ENCODE measurements around the gene WHAMM. TPM values are rescaled to one million over a fixed set of nuclear protein-coding genes. Genes with fewer than 3 reads are reported as not detected.

WHAMM gene
- total and polyA plus RNA-seq, 3 experiments from 2014 or later = 6.6 to 9.7 (median 9.3) TPM

DNA sequence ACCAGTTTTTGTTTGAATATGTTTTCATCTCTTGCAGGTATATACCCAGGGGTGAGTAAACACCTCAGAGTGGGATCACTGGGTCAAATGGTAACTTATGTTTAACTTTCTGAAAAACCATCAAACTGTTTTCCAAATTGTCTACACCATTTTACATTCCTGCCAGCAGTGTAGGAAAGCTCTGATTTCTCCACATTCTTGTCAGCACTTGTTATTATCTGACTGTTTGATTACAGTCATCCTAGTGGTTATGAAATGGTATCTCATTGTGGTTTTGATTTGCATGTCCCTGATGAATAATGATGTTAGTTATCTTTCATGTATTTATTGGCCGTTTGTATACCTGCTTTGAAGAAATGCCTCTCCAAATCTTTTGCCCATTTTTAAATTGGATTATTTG lies 17.4 kb upstream of the WHAMM start:
- Mint-ChIP-seq H3K27me3 (peaks cover 8 to 20% of the 10 kb centered on the region in 2 donors), H3K27ac (no peak overlapping the region), H3K9me3 (peaks cover 4 to 13% (median 9%) of the 10 kb centered on the region in 5 donors), H3K4me1 (no peaks in the 10 kb centered on the region), H3K4me3 (no peak overlapping the region), H3K36me3 (peaks cover 0 to 13% (median 1%) of the 10 kb centered on the region in 3 donors)
- Histone ChIP-seq H3K4me3 (ENCODE audit: low read length) (no peak overlapping the region), H3K4me1 (ENCODE audit: insufficient read depth, low read length) (no peaks in the 10 kb centered on the region), H3K9me3 (ENCODE audit: low read length) (no peaks in the 10 kb centered on the region), H3K27me3 (ENCODE audit: insufficient read depth, low read length, poor library complexity, severe bottlenecking) (no peaks in the 10 kb centered on the region), H3K27ac (ENCODE audit: low read depth, low read length) (no peak overlapping the region), H3K36me3 (ENCODE audit: insufficient read depth, low read length) (no peaks in the 10 kb centered on the region)
- DNase-seq = no peak
- ChIA-PET POLR2A (interaction anchor here (0.7 kb wide), 1 partner anchor 20 kb away, joined by 3 read pairs; no protein-coding TSS in a partner anchor), CTCF (no interaction called here)

- no peak overlapping the region for H3K27ac ChIP-seq (ENCODE audit: low read depth, low read length)
- no peaks in the 10 kb centered on the region for H3K27me3 ChIP-seq (ENCODE audit: insufficient read depth, low read length, poor library complexity, severe bottlenecking)
- no peaks in the 10 kb centered on the region for H3K4me1 ChIP-seq (ENCODE audit: insufficient read depth, low read length)
- Mint-ChIP-seq H3K27ac (no peak overlapping the region), H3K27me3 (peaks cover 8 to 33% of the 10 kb centered on the region in 2 donors), H3K4me3 (no peak overlapping the region), H3K36me3 (peaks cover 0 to 13% (median 1%) of the 10 kb centered on the region in 3 donors), H3K4me1 (no peaks in the 10 kb centered on the region), H3K9me3 (peaks cover 4 to 13% (median 9%) of the 10 kb centered on the region in 5 donors)
- no peak overlapping the region for H3K4me3 ChIP-seq (ENCODE audit: low read length)
- no peak for DNase-seq
- CTCF ChIA-PET = no interaction called here
- H3K36me3 ChIP-seq (ENCODE audit: insufficient read depth, low read length) = no peaks in the 10 kb centered on the region
- H3K9me3 ChIP-seq (ENCODE audit: low read length) = no peaks in the 10 kb centered on the region
- POLR2A ChIA-PET = no interaction called here
Measured at GRCh38 chr15:82793737-82794136, 15.7 kb upstream of the WHAMM start.

DNA sequence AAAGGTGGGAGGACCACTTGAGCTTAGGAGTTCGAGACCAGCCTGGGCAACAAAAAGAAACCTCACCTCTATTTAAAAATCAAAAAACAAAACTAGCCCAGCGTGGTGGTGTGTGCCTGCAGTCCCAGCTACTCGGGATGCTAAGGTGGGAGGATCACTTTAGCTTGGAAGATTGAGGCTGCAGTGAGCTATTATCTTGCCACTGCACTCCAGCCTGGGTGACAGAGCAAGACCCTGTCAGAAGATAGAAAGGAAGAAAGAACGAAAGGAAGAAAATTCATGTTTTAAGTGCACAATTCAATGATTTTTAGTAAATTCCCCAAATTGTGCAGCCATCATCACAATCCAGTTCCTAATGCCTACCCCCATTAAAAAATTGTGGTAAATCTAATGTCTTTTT lies 11.3 kb upstream of the WHAMM start:
- H3K9me3 ChIP-seq (ENCODE audit: low read length) = no peaks in the 10 kb centered on the region
- no peaks in the 10 kb centered on the region for H3K4me1 ChIP-seq (ENCODE audit: insufficient read depth, low read length)
- H3K27me3 Mint-ChIP-seq = peaks cover 16 to 62% of the 10 kb centered on the region in 2 donors
- no peaks in the 10 kb centered on the region for H3K4me1 Mint-ChIP-seq
- H3K27ac ChIP-seq (ENCODE audit: low read depth, low read length) = no peak overlapping the region
- H3K27ac Mint-ChIP-seq = no peak overlapping the region
- H3K4me3 ChIP-seq (ENCODE audit: low read length) = no peak overlapping the region
- peaks cover 0 to 19% (median 1%) of the 10 kb centered on the region in 3 donors for H3K36me3 Mint-ChIP-seq
- no peaks in the 10 kb centered on the region for H3K27me3 ChIP-seq (ENCODE audit: insufficient read depth, low read length, poor library complexity, severe bottlenecking)
- no peak for DNase-seq
- no peaks in the 10 kb centered on the region for H3K36me3 ChIP-seq (ENCODE audit: insufficient read depth, low read length)
- peaks cover 4 to 12% (median 9%) of the 10 kb centered on the region in 5 donors for H3K9me3 Mint-ChIP-seq
- no peak overlapping the region for H3K4me3 Mint-ChIP-seq
- ChIA-PET POLR2A (no interaction called here), CTCF (no interaction called here)

GRCh38 chr15:82798531-82799166 lies 10.8 kb upstream of the WHAMM start:
- ChIA-PET CTCF (no interaction called here), POLR2A (no interaction called here)
- Histone ChIP-seq H3K27me3 (ENCODE audit: insufficient read depth, low read length, poor library complexity, severe bottlenecking) (no peaks in the 10 kb centered on the region), H3K4me1 (ENCODE audit: insufficient read depth, low read length) (no peaks in the 10 kb centered on the region), H3K27ac (ENCODE audit: low read depth, low read length) (no peak overlapping the region), H3K9me3 (ENCODE audit: low read length) (no peaks in the 10 kb centered on the region), H3K36me3 (ENCODE audit: insufficient read depth, low read length) (no peaks in the 10 kb centered on the region), H3K4me3 (ENCODE audit: low read length) (no peak overlapping the region)
- no peak overlapping the region for H3K27ac Mint-ChIP-seq
- H3K4me3 Mint-ChIP-seq = no peak overlapping the region
- H3K9me3 Mint-ChIP-seq = peaks cover 4 to 9% (median 8%) of the 10 kb centered on the region in 5 donors
- no peaks in the 10 kb centered on the region for H3K4me1 Mint-ChIP-seq
- peaks cover 0 to 19% (median 1%) of the 10 kb centered on the region in 3 donors for H3K36me3 Mint-ChIP-seq
- no peak for DNase-seq
- H3K27me3 Mint-ChIP-seq = peaks cover 16 to 68% of the 10 kb centered on the region in 2 donors

GRCh38 chr15:82799183-82799841 lies 10.1 kb upstream of the WHAMM start:
- no peak overlapping the region for H3K27ac Mint-ChIP-seq
- ChIA-PET CTCF (no interaction called here), POLR2A (no interaction called here)
- no peaks in the 10 kb centered on the region for H3K27me3 ChIP-seq (ENCODE audit: insufficient read depth, low read length, poor library complexity, severe bottlenecking)
- H3K27ac ChIP-seq (ENCODE audit: low read depth, low read length) = no peak overlapping the region
- H3K4me3 ChIP-seq (ENCODE audit: low read length) = no peak overlapping the region
- no peak for DNase-seq
- no peaks in the 10 kb centered on the region for H3K4me1 ChIP-seq (ENCODE audit: insufficient read depth, low read length)
- no peaks in the 10 kb centered on the region for H3K9me3 ChIP-seq (ENCODE audit: low read length)
- peaks cover 0 to 3% (median 2%) of the 10 kb centered on the region in 5 donors for H3K9me3 Mint-ChIP-seq
- no peak overlapping the region for H3K4me3 Mint-ChIP-seq
- peaks cover 0 to 12% (median 0%) of the 10 kb centered on the region in 3 donors for H3K36me3 Mint-ChIP-seq
- H3K27me3 Mint-ChIP-seq = peaks cover 16 to 70% of the 10 kb centered on the region in 2 donors
- H3K36me3 ChIP-seq (ENCODE audit: insufficient read depth, low read length) = no peaks in the 10 kb centered on the region
- no peaks in the 10 kb centered on the region for H3K4me1 Mint-ChIP-seq

DNA sequence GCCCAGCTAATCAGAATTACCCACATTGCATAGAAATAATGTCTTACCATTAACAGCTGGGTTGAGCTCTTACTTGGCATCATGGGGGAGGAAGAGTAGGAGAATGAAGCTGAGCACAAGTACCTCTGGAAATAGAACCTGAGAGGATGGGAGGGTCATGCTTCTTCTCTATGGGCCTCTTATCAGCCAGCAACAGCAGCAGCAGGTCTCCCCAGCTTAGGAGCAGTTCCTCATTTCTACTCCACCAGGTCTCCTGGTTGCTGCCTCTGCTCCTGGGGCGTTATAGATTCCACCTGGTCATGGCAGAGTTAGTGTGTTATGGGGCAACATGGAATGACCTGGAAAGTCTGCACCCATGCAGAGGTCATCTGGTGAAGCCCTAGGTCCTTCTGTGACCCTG lies 6.9 kb upstream of the WHAMM start:
- Histone ChIP-seq H3K27me3 (ENCODE audit: insufficient read depth, low read length, poor library complexity, severe bottlenecking) (no peaks in the 10 kb centered on the region), H3K9me3 (ENCODE audit: low read length) (no peaks in the 10 kb centered on the region), H3K36me3 (ENCODE audit: insufficient read depth, low read length) (no peaks in the 10 kb centered on the region), H3K4me1 (ENCODE audit: insufficient read depth, low read length) (no peaks in the 10 kb centered on the region), H3K27ac (ENCODE audit: low read depth, low read length) (no peak overlapping the region), H3K4me3 (ENCODE audit: low read length) (no peak overlapping the region)
- Mint-ChIP-seq H3K27me3 (peaks cover 19 to 57% of the 10 kb centered on the region in 2 donors), H3K4me3 (no peak overlapping the region), H3K27ac (no peak overlapping the region), H3K36me3 (peaks cover 0 to 6% (median 0%) of the 10 kb centered on the region in 3 donors), H3K9me3 (no peaks in the 10 kb centered on the region), H3K4me1 (no peaks in the 10 kb centered on the region)
- no peak for DNase-seq
- ChIA-PET POLR2A (no interaction called here), CTCF (no interaction called here)

DNA sequence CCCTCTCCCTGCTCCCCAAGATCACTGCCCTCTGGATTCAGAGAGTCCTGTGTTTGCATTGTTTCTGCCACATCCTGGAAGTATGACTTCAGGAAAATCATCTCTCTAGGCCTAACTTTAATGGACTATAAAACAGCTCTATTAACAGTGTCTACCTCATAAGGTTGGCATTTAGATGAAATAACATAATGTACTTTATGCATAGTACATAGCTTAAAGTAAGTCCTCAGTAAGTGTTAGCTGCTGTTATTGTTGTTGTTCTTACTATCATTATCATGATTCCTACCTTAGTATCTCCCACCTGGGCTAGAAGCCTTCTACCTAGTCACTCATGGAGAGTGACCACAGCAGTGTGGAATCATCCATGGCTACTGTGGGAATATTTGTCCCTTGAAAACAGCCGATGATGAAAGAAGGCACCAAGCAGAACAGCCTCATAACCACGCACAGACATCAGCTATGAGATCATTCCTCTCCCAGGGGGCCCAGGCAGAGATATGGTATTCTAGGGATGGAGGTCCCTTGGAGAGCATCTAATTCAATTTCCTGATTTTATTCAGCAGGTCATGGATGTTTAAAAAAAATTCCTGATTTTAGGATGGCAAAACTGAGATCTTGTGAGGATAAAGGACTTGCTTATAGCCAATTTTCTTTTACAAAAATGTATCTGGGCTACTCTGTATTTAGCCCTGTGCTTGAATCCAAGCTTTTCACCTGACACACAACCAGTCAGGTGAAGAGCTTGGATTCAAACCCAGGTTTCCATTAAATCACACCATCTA lies 5.4 kb upstream of the WHAMM start:
- Mint-ChIP-seq H3K36me3 (peaks cover 0 to 5% (median 0%) of the 10 kb centered on the region in 3 donors), H3K9me3 (no peaks in the 10 kb centered on the region), H3K4me3 (no peak overlapping the region), H3K27me3 (peaks cover 19 to 46% of the 10 kb centered on the region in 2 donors), H3K4me1 (peaks cover 4 to 8% (median 5%) of the 10 kb centered on the region in 3 donors), H3K27ac (no peak overlapping the region)
- no peak for DNase-seq
- no peaks in the 10 kb centered on the region for H3K9me3 ChIP-seq (ENCODE audit: low read length)
- POLR2A ChIA-PET = no interaction called here
- H3K4me1 ChIP-seq (ENCODE audit: insufficient read depth, low read length) = peaks cover 5% of the 10 kb centered on the region
- H3K27me3 ChIP-seq (ENCODE audit: insufficient read depth, low read length, poor library complexity, severe bottlenecking) = no peaks in the 10 kb centered on the region
- no peak overlapping the region for H3K4me3 ChIP-seq (ENCODE audit: low read length)
- CTCF ChIA-PET = no interaction called here
- no peak overlapping the region for H3K27ac ChIP-seq (ENCODE audit: low read depth, low read length)
- no peaks in the 10 kb centered on the region for H3K36me3 ChIP-seq (ENCODE audit: insufficient read depth, low read length)

DNA sequence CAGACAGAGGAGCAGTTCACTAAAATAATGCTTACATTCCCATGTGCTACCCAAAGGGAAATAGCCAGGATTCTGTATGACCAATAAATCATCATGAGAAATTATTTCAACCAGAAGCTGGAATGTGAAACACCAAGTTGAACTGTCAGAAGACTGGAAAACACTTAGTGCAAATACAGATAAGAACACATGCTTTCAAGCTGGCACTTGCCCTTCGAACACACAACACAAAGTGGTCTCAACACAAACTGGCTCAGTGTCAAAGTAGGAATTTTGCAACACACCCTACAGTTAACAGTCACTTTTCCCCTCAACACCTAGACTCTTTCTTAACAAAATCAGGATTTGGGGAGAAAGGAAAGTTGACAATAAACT lies 4.9 kb upstream of the WHAMM start:
- POLR2A ChIA-PET = no interaction called here
- CTCF ChIA-PET = no interaction called here
- Mint-ChIP-seq H3K4me3 (no peak overlapping the region), H3K36me3 (no peaks in the 10 kb centered on the region), H3K9me3 (no peaks in the 10 kb centered on the region), H3K27me3 (peaks cover 16 to 41% of the 10 kb centered on the region in 2 donors), H3K27ac (no peak overlapping the region), H3K4me1 (peaks cover 9 to 12% (median 10%) of the 10 kb centered on the region in 3 donors)
- no peaks in the 10 kb centered on the region for H3K36me3 ChIP-seq (ENCODE audit: insufficient read depth, low read length)
- H3K4me1 ChIP-seq (ENCODE audit: insufficient read depth, low read length) = peaks cover 9% of the 10 kb centered on the region
- H3K27me3 ChIP-seq (ENCODE audit: insufficient read depth, low read length, poor library complexity, severe bottlenecking) = no peaks in the 10 kb centered on the region
- no peaks in the 10 kb centered on the region for H3K9me3 ChIP-seq (ENCODE audit: low read length)
- no peak for DNase-seq
- H3K27ac ChIP-seq (ENCODE audit: low read depth, low read length) = no peak overlapping the region
- H3K4me3 ChIP-seq (ENCODE audit: low read length) = no peak overlapping the region

Measured in CD8-positive, alpha-beta memory T cell (primary cell).